ENCODE data around the gene DNAJC22.

Gene DNAJC22

GRCh38 chr12:49345051-49345824, 1.4 kb upstream of the DNAJC22 start:
- DNase-seq: peak; percentile 78

DNA sequence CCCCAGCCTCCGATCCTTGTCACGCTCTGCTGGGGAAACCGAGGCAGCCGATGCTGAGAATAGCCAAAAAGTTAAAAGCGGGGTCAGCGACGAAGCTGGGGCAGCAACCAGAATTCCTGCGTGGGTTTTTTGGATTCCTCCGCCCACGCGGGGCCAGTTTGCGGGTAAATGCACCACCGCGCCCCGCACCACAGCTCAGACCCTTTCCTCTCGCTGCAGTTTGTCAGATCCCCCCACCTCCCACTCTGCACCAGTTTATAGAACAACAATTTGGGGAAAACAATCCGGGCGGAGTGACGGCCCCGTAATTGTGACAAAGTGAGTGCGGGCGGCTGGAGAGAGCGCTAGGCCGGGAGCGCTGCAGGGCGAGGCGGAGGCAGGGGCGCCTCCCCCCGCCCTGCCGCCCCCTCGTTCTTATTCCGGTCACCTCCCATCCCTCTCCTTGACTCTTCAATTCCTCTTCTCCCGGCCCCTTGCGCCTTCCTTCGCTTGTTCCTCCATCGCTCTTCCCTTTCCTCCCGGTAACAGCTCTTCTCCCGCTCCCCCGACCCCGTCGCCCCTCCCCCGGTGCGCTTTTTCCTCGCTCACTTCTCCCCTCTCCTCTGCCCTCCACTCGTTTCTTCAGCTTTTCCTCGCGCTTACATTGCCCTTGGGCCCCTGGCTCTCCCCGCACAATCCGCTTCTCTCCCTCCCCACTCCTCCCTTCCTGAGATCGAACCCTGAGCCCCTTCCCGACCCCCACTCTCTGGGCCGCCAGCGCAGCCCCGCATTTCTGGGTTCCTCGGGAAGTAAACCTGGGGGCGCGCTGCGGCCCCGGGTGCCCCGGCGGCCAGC, 646 bp upstream of the DNAJC22 start:
- DNase-seq: peak; percentile 59

DNA sequence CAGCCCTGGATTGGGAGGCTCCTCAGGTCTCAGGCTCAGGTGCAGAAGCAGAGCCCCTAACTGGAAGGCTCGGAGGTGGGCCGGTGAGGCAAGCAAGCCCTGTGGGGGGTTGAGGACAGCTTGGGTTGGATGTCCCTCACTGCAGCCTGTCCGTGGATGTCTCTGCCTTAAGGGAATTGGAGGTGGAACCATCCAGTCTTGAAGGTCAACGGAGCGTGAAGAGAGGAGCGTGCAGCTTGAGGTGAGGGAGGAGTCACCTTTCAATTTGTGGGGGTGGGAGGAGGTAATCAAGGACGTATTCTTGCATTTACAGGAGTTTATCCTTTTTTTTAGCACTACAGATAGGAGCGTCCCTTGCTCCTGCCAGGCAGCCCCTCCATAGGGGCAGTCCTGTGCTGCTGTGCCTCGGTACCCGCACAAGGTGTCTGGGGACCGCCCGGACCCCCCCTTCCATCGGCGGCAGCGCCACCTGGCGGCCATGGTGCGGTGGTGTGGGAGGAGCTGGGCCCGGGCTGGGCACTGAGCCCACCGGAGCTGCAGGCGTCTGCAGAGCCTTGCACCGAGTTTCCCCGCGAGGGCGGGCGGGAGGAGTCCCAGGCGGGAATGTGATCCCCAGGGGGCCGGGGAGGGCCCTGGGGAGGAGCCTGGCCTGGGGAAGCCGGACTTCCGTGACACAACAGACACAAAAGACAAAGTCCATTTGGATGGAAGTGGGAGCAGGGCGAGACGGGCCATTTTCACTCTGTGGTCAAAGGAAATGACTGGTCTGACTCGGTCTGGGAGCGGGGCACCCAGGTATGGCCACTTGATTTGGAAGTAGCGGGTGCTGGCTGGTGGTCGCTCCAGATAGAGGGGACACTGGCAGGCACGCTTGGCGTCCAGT, 864 bp downstream of the DNAJC22 start:
- DNase-seq: peak; percentile 83

- DNase-seq: no peak
These were observed 2.1 kb downstream of the DNAJC22 start for GRCh38 chr12:49348781-49349180.

DNA sequence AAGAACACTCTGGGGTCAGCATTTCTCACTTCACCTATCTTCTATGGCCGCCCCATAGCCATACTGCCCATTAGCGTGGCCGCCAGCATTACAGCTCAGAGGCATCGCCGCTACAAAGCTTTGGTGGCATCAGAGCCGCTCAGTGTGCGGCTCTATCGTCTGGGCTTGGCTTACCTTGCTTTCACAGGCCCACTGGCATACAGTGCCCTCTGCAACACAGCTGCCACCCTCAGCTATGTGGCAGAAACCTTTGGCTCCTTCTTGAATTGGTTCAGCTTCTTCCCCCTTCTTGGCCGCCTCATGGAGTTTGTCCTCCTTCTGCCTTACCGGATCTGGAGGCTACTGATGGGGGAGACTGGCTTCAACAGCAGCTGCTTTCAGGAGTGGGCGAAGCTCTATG, 2.6 kb downstream of the DNAJC22 start:
- DNase-seq: no peak

- no peak for DNase-seq
These were observed 5.7 kb downstream of the DNAJC22 start for GRCh38 chr12:49352351-49352750.

GRCh38 chr12:49355913-49356312, 9.2 kb downstream of the DNAJC22 start:
- DNase-seq: no peak

- peak; percentile 65 for DNase-seq
These were observed 10.5 kb downstream of the DNAJC22 start for GRCh38 chr12:49357103-49357678.

GRCh38 chr12:49358483-49359141, 11.9 kb downstream of the DNAJC22 start:
- DNase-seq: peak; percentile 86

- no peak for DNase-seq
These were observed 13.0 kb downstream of the DNAJC22 start for GRCh38 chr12:49359671-49360070.

GRCh38 chr12:49362077-49362476, 15.4 kb downstream of the DNAJC22 start:
- no peak for DNase-seq

DNA sequence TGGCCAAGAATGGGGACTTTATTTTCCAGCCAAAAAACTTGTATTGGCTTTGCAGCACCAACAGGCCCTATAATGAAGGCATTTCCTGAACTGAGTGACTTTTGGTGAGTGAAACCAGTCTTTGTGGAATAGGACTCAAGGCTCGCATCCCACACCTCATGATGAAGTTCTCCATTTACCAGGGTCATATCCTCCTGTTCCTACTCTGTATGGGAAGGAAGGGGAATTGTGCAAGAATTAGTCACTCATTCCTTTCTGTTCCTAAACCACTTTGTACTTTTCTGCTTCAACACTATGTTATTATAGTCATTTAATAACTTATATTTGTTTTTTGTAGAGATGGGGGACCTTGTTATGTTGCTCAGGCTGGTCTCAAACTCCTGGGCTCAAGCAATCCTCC, 18.3 kb downstream of the DNAJC22 start:
- DNase-seq: no peak

DNA sequence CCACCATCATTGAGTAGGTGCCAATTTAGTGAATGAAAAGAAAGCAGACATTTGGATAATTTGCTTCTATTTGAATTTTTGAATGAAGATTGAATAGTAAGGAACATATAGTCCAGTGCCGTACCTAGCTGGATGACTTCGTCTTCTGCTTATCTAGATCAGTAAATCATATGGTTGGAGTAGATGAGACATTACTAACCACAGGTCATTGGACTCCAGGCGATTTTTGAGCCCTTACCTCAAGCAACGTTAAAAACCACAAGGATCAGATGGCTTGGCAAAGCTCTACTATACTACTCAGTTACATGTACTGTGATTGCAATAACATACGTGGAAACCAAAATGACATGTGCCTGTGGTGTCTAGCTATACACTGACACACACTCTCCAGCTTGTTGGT, 18.9 kb downstream of the DNAJC22 start:
- no peak for DNase-seq

DNA sequence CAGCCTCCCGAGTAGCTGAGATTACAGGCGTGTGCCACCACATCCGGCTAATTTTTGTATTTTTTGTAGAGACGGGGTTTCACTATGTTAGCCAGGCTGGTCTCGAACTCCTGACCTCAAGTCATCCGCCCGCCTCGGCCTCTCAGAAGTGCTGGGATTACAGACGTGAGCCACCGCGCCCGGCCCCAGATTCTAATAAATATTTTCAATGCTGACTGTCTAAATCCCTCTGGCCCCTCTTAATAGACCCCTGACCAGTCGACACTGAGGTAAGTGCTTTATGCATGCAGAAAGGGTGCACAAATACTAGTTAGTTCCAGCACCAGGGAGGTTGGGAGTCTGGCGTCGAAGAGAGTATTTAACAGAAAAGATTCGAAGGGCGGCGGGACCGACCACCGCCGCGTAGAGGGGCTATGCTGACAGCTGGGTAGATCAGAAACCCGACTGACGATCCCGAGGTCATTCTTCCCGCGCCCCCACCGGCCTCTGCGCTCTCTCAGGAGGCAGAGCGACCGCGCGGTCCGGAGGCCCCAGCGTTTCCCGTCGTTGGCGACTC, 19.5 kb downstream of the DNAJC22 start:
- no peak for DNase-seq

- DNase-seq: peak; percentile 96
These were observed 20.1 kb downstream of the DNAJC22 start for GRCh38 chr12:49366652-49367380.

DNA sequence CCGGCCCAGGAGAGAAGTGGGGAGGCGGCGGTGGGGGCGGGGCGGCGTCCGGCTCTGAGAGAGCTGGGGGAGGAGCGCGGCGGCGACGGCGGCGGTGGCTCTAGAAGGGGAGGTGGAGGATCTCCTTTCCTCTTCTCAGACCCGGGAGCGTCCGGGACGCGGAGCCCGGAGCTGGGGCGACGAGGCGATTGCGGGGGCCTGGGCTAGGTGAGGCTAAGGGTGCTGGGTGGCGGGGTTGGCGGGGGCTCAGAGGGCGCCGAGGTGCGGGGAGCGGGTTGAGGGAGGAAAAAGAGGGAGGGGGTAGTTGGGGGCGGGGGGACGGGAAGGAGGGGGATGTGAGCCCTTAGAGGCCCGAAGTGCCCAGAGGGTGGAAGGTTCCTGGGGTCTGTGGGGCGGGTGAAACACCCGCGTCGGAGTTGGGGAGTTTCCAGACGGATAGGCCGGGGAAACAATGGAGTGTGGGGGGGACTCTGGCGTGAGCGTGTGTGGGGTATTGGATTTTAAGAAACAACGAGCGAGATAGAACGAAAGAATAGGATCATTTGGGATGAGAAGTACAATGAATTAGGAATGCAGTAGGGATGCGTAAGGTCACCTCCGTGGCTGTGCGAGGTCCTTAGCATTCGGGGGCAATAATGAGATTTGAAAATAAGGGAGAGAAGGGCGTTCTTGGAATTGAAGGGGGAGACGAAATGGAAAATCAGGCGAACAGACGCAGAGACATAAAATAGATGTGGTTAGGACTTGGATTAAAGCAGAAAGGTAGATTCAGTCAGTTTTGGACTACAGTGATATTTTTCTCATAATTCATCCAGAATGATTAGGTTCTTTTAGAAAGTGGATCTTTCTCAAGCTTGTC, 20.9 kb downstream of the DNAJC22 start, which contains the start of gene SPATS2:
SPATS2 (plus strand) TSS at position 82 of the 859 bp plus-strand sequence. CDS start 93,551 bp downstream, outside the sequence.
- peak; percentile 64 for DNase-seq

GRCh38 chr12:49368240-49368600, 21.5 kb downstream of the DNAJC22 start:
- no peak for DNase-seq

- peak; percentile 45 for DNase-seq
These were observed 22.9 kb downstream of the DNAJC22 start for GRCh38 chr12:49369411-49370145.

DNA sequence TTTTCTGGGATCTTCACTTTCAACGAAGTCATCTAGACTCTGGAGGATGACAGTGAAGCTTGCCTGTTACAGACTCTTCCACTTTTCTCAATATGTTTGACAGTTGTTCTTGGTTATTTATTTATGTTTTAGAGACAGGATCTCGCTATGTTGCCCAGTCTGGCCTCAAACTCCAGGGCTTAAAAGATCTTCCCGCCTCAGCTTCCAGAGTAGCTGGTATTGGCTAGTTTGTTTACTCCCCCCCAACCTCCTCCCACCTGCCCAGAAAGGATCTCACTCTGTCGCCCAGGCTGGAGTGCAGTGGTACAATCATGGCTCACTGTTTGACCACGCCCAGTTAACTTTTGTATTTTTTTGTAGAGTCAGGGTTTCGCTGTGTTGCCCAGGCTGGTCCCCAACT, 23.9 kb downstream of the DNAJC22 start:
- DNase-seq: no peak
